ENCODE measurements around the gene MRPL27.
A peak's percentile ranks its signal among the peaks of the same experiment; 100 is the strongest.
"Not testable (repeated sequence)": the region's sequence is repeated elsewhere in the genome, so short reads cannot be mapped to it uniquely, and the experiment has no call there.

Gene MRPL27

GRCh38 chr17:50372758-50373556 is at the start of gene MRPL27, which contains the start of gene EME1:
TSS of gene MRPL27 (minus strand) at chr17:50373184. CDS start at chr17:50373170, 14 bp downstream.
TSS of gene EME1 (plus strand) at chr17:50373229. CDS start at chr17:50375209, 1,980 bp downstream.
- DNase-seq, result peak; percentile 97

- DNase-seq, result no peak
These were observed 49.8 kb upstream of the MRPL27 start for GRCh38 chr17:50422738-50423137.

- DNase-seq, result no peak
These were observed 48.5 kb upstream of the MRPL27 start for GRCh38 chr17:50421308-50422051.

GRCh38 chr17:50420419-50421112 is 47.6 kb upstream of the MRPL27 start:
- no peak for DNase-seq

- DNase-seq, result not testable (repeated sequence)
These were observed 46.6 kb upstream of the MRPL27 start for GRCh38 chr17:50419577-50419976.

- DNase-seq, result no peak
These were observed 41.8 kb upstream of the MRPL27 start for GRCh38 chr17:50414808-50415207.

GRCh38 chr17:50412188-50412732 is 39.3 kb upstream of the MRPL27 start:
- no peak for DNase-seq

GRCh38 chr17:50407921-50408320 is 34.9 kb upstream of the MRPL27 start:
- no peak for DNase-seq

- DNase-seq, result no peak
These were observed 33.6 kb upstream of the MRPL27 start for GRCh38 chr17:50406578-50406977.

- not testable (repeated sequence) for DNase-seq
These were observed 32.4 kb upstream of the MRPL27 start for GRCh38 chr17:50405351-50405750.

GRCh38 chr17:50399591-50399990 is 26.6 kb upstream of the MRPL27 start:
- DNase-seq, result not testable (repeated sequence)

GRCh38 chr17:50398672-50399071 is 25.7 kb upstream of the MRPL27 start:
- DNase-seq, result not testable (repeated sequence)

GRCh38 chr17:50397919-50398285 is 24.9 kb upstream of the MRPL27 start:
- DNase-seq, result peak; percentile 57

- peak; percentile 95 for DNase-seq
These were observed 24.3 kb upstream of the MRPL27 start, which contains the start of gene LRRC59 for GRCh38 chr17:50397111-50397918. TSS of gene LRRC59 (minus strand) at chr17:50397523. CDS start at chr17:50397317, 206 bp downstream.

- peak; percentile 83 for DNase-seq
These were observed 23.5 kb upstream of the MRPL27 start for GRCh38 chr17:50396261-50397110.

- DNase-seq, result no peak
These were observed 21.7 kb upstream of the MRPL27 start for GRCh38 chr17:50394711-50395110.

- no peak for DNase-seq
These were observed 20.7 kb upstream of the MRPL27 start for GRCh38 chr17:50393700-50394099.

- DNase-seq, result no peak
These were observed 19.6 kb upstream of the MRPL27 start for GRCh38 chr17:50392621-50393020.

- DNase-seq, result no peak
These were observed 16.6 kb upstream of the MRPL27 start for GRCh38 chr17:50389534-50389933.

- DNase-seq, result no peak
These were observed 15.7 kb upstream of the MRPL27 start for GRCh38 chr17:50388728-50389127.

GRCh38 chr17:50386510-50386909 is 13.5 kb upstream of the MRPL27 start:
- DNase-seq, result no peak
